Measurements from ENCODE around the gene BCAS3.

BCAS3 gene

DNA sequence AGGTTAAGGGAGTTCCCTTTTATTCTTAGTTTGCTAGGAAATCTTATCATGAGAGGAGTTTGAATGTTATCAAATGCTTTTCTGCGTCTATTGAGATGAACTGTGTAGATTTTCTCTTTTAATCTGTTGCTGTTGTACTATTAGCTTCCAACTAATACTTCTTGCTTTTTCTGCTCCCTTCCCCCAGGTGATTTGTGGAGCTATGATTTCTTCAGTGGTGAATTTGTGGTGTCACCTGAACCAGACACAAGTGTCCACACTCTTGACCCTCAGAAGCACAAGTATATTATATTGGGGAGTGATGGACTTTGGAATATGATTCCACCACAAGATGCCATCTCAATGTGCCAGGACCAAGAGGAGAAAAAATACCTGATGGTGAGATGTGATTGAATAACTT, 29.9 kb upstream of the BCAS3 start:
- Histone ChIP-seq H3K9me3 (ENCODE audit: control insufficient read depth, insufficient read depth, low read length) (no peaks in the 10 kb centered on the region), H3K79me2 (ENCODE audit: control insufficient read depth, low read length) (peaks cover 36% of the 10 kb centered on the region), H3K4me1 (ENCODE audit: control insufficient read depth, low read length) (peaks cover 13% of the 10 kb centered on the region), H3K27me3 (ENCODE audit: control insufficient read depth, low read length) (no peaks in the 10 kb centered on the region), H3K36me3 (ENCODE audit: control insufficient read depth, low read length) (peaks cover 30% of the 10 kb centered on the region), H3F3A (ENCODE audit: control insufficient read depth, insufficient read depth) (0 out of 2 replicates have a peak, but pooled peaks cover 5% of the 10 kb centered on the region), H3K4me3 (ENCODE audit: low read length) (no peak overlapping the region), H3K27ac (ENCODE audit: low read depth, low read length) (no peak overlapping the region), H3K9me2 (replicated peaks; ENCODE audit: control insufficient read depth, low read length) (no peaks in the 10 kb centered on the region), H3K4me2 (ENCODE audit: low read length) (no peak overlapping the region), H4K20me1 (ENCODE audit: control insufficient read depth, insufficient read depth, low read depth, low read length) (no peaks in the 10 kb centered on the region)
- TF ChIP-seq CTCF (IDR thresholded peaks at IDR 0.05; ENCODE audit: low read depth, low read length, poor library complexity, severe bottlenecking) (no peak), EZH2phosphoT487 (IDR thresholded peaks at IDR 0.05; ENCODE audit: borderline replicate concordance, low read length) (no peak)

DNA sequence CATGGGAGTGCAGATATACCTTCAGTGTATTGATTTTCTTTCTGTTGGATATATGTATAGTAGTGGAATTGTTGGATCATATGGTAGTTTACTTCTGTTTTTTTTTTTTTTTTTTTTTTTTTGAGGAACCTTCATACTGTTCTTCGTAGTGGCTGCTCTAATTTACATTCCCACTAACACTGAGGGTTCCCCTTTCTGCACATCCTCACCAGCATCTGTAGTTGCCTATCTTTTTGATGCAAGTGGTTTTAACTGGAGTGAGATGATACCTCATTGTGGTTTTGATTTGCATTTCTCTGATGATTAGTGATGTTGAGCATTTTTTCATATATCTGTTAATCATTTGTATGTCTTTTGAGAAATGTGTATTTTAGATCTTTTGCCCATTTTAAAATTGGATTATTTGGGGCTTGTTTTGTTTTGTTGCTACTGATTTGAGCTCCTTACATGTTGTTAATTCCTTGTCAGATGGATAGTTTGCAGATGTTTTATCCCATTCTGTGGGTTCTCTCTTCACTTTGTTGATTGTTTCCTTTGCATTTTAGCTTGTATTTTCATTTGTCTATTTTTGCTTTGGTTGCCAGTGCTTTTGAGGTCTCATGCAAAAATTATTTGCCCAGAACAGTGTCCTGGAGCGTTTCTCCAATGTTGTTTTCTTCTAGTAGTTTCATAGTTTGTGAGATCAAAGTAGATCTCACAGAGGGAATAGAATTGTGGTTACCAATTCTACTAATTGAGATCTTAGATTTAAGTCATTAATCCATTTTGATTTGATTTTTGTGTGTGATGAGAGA, 25.0 kb upstream of the BCAS3 start:
- peaks cover 21% of the 10 kb centered on the region for H3K4me1 ChIP-seq (ENCODE audit: control insufficient read depth, low read length)
- H3K9me2 ChIP-seq (replicated peaks; ENCODE audit: control insufficient read depth, low read length), result no peaks in the 10 kb centered on the region
- peak overlapping the region; percentile 64 for H3K4me2 ChIP-seq (ENCODE audit: low read length)
- no peaks in the 10 kb centered on the region for H3K27me3 ChIP-seq (ENCODE audit: control insufficient read depth, low read length)
- no peaks in the 10 kb centered on the region for H4K20me1 ChIP-seq (ENCODE audit: control insufficient read depth, insufficient read depth, low read depth, low read length)
- TF ChIP-seq EZH2phosphoT487 (IDR thresholded peaks at IDR 0.05; ENCODE audit: borderline replicate concordance, low read length) (no peak), CTCF (IDR thresholded peaks at IDR 0.05; ENCODE audit: low read depth, low read length, poor library complexity, severe bottlenecking) (no peak)
- peak overlapping the region; percentile 5 for H3K27ac ChIP-seq (ENCODE audit: low read depth, low read length)
- peaks cover 33% of the 10 kb centered on the region for H3K36me3 ChIP-seq (ENCODE audit: control insufficient read depth, low read length)
- peaks cover 51% of the 10 kb centered on the region for H3K79me2 ChIP-seq (ENCODE audit: control insufficient read depth, low read length)
- H3K9me3 ChIP-seq (ENCODE audit: control insufficient read depth, insufficient read depth, low read length), result no peaks in the 10 kb centered on the region
- H3F3A ChIP-seq (ENCODE audit: control insufficient read depth, insufficient read depth), result 0 out of 2 replicates have a peak, but pooled peaks cover 7% of the 10 kb centered on the region
- H3K4me3 ChIP-seq (ENCODE audit: low read length), result peak overlapping the region; percentile 22

DNA sequence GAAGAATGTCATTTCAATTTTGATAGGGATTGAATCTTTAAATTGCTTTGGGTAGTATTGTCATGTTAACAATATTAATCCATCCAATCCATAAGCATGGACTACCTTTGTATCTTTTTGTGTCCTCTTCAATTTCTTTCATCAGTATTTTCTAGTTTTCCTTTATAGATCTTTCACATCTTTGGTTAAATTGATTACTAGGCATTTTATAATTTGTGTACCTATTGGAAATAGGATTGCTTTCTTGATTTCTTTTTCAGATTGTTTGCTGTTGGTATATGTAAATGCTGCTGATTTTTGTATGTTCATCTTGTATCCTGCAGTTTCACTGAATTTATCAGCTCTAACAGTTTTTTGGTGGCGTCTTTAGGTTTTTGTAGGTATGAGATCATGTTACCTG, 24.1 kb upstream of the BCAS3 start:
- H3K4me2 ChIP-seq (ENCODE audit: low read length), result no peak overlapping the region
- TF ChIP-seq EZH2phosphoT487 (IDR thresholded peaks at IDR 0.05; ENCODE audit: borderline replicate concordance, low read length), result no peak
- TF ChIP-seq CTCF (IDR thresholded peaks at IDR 0.05; ENCODE audit: low read depth, low read length, poor library complexity, severe bottlenecking), result no peak
- no peak overlapping the region for H3K4me3 ChIP-seq (ENCODE audit: low read length)
- 0 out of 2 replicates have a peak, but pooled peaks cover 7% of the 10 kb centered on the region for H3F3A ChIP-seq (ENCODE audit: control insufficient read depth, insufficient read depth)
- H3K79me2 ChIP-seq (ENCODE audit: control insufficient read depth, low read length), result peaks cover 47% of the 10 kb centered on the region
- peaks cover 21% of the 10 kb centered on the region for H3K4me1 ChIP-seq (ENCODE audit: control insufficient read depth, low read length)
- H4K20me1 ChIP-seq (ENCODE audit: control insufficient read depth, insufficient read depth, low read depth, low read length), result no peaks in the 10 kb centered on the region
- no peaks in the 10 kb centered on the region for H3K9me2 ChIP-seq (replicated peaks; ENCODE audit: control insufficient read depth, low read length)
- H3K36me3 ChIP-seq (ENCODE audit: control insufficient read depth, low read length), result peaks cover 31% of the 10 kb centered on the region
- no peaks in the 10 kb centered on the region for H3K9me3 ChIP-seq (ENCODE audit: control insufficient read depth, insufficient read depth, low read length)
- no peaks in the 10 kb centered on the region for H3K27me3 ChIP-seq (ENCODE audit: control insufficient read depth, low read length)
- H3K27ac ChIP-seq (ENCODE audit: low read depth, low read length), result no peak overlapping the region

All from DOHH2 (cell line).